Activated CD8-positive, alpha-beta memory T cell treated with anti-CD3 and anti-CD28 coated beads for 48 hours (primary cell): ENCODE measurements around the gene PTPN7.
"Not testable (repeated sequence)": the region's sequence is repeated elsewhere in the genome, so short reads cannot be mapped to it uniquely, and the experiment has no call there.

Experiments used
- DNase-seq, 3 experiments: peaks; one replicate each; pipeline ENCODE4 v3.0.0-alpha.2; 2020; ENCODE audit warnings: low read depth in 2 of 3, low spot score in 2 of 3

The PTPN7 gene

DNA sequence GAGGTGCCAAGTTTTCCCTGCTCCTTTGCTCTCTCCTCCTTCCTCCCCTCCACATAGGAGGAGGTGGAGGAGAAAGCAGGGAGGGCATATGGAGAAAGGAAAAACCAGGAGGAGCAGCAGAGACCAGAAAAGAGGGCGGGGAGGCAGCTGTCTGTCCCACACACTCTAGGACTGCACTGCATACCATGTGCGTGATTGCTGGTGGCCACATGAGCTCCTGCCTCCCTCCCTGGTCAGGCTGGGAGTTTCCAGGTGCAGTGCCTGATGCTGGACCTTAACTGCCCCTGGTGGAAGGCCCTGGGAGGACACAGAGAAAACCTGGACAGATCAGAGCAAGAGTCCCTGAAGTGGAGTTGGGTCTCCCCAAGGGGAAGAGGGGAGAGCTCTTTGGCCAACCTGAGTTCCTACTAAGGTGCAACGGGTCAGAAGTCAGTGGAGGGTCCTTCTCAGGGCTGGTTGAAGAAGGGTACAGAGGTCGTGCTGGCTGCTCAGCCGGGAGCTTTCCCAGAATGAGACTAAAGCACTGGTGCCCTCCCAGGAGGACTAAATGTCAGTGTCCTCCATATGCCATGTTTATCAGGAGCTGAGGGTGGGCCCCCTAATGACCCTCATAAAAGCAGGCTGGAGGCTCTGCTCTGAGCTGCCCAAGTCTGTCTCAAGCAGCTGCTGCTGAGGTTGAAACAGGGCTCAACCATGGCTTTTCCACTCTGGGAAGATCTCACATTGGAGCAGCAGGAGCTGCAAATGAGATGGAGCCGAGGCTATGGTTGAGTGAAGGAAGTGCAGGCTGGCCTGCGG lies 29.7 kb upstream of the PTPN7 start:
- no peak for DNase-seq

DNA sequence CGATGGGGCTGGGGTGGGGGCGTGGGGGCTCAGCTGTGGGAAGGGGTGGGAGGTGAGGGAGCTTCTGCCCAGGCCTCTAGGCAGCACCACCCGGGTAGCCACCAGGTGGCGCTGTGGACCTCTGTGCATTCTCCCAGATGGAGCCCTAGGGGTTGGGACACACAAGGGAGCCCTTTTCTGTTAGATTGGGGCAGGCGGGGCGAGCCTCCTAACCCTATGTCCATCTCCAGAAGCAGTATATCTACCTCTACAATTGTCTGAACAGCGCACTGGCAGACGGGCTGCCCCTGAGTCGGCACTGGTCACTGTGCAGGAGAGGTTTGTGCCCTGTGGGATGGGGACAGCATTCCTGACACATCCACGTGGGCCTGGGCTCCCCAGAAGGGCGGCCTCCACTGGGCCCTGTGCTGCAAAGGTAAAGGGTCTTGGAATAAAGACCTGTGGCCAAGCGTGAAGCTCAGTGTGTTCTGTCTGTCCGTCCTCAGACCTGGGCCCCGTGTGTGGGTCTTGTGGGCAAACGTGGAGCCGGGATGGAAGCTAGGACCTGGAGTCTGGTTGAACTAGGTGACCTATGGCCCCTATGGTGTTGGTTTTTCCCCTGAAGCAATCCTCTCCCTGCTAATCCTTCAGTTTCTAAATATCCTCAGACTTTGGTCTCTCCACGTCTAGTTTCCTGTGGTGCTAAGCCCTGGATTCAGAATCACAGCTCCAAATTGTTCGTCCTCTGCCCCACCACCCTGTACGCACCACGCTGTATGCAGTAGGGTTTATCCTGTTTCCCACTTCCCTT lies 28.8 kb upstream of the PTPN7 start:
- DNase-seq = peak; percentile 47 to 85 (median 79)

DNA sequence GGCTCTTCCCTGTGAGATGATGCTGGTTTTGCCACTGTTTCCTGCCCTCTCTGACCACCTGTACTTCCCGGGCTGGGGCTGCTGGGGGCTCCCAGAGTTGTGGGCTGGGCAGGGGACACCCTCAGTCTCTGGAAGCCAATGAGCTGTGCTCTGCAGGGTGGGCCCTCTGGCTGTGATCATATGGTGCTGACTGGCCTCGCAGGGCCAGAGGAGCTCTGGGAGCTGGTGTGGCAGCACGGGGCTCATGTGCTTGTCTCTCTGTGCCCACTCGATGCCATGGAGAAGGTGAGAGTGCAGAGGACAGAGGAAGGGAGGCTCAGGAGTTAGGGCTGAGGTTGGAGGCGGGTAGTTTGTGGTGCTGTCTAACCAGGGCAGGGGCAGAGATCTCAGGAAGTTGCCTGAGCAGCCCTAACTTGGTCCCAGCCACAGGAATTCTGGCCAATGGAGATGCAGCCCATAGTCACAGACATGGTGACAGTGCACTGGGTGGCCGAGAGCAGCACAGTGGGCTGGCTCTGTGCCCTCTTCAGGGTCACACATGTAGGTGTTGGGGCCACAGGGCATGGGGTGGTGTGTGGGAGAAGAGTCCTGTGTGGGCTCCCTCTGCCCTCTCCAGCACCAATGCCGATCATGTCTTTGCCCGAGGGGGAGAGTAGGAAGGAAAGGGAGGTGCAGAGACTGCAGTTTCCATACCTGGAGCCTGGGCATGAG lies 27.4 kb upstream of the PTPN7 start:
- no peak for DNase-seq

DNA sequence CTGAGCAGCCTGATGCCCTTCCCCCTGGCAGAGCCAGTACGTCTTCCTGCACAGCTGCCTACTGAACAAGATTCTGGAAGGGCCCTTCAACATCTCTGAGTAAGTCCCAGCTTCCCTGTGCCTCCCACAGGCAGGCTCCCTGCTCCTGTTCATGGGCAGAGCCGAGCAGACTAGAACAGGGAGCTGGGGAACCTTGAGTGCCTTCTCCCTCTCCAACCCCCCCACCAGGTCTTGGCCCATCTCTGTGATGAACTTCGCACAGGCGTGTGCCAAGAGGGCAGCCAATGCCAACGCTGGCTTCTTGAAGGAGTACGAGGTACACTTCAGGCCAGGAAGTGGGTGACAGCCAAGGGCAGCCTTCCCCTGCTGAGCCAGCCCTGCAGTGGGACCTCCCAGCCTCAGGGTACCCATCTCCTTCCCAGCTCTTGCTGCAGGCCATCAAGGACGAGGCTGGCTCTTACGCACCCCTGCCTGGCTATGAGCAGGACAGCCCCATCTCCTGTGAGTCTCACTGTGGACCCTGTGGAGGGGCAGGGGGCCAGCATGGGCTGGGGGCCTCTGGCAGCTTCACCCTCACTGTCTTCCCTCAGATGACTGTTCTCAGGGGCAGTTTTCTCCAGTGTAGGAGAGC lies 26.8 kb upstream of the PTPN7 start:
- DNase-seq = no peak

DNA sequence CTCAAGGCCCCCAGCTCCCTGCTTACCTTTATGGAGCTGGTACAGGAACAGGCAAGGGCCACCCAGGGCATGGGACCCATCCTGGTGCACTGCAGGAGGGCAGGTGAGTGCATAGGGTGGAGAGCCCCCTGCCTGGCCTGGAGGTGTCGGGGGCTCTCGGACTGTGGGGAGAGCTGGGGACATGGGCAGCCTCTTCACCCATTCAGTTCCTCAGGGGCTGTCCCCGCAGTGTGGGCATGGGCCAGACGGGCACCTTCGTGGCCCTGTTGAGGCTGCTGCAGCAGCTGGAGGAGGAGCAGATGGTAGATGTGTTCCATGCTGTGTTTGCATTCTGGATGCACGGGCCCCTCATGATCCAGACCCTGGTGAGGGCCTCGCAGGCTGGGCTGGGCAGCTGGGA lies 25.9 kb upstream of the PTPN7 start:
- no peak for DNase-seq

DNA sequence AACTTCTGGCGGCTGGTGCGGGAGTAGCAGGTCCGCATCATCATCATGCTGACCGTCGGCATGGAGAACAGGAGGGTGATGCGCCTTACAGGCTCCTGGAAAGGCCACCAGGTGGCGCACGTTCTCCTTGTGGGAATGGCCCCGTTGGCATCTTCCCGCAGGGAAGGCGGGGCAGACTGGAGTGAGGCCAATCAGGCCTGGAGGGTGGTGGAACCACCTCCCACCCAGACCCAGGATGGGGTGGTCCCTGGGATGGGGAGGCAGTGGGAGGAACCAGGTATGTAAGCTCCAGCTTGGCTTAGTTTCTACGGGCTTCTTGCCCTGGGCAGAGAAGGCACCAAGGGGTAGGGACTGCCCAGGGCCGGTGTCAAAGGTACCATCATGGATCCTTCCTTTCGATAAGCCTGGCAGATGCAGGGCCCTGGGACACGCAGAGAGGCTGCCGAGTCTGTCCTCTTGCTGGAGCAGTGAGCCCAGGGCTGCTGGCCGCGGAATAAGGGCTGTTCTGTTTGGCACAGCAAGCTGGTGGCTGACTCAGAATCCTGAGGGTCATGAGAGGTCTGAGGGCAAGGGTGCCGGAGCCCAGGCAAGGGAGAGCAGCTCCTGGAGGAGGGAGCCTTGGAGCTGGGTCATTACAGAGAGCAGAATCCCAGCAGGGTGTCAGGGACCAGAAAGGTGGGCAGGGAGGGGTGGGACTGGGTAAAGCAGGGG lies 24.5 kb upstream of the PTPN7 start:
- peak in 2 of 3 experiments; percentile 55 to 59 for DNase-seq

DNA sequence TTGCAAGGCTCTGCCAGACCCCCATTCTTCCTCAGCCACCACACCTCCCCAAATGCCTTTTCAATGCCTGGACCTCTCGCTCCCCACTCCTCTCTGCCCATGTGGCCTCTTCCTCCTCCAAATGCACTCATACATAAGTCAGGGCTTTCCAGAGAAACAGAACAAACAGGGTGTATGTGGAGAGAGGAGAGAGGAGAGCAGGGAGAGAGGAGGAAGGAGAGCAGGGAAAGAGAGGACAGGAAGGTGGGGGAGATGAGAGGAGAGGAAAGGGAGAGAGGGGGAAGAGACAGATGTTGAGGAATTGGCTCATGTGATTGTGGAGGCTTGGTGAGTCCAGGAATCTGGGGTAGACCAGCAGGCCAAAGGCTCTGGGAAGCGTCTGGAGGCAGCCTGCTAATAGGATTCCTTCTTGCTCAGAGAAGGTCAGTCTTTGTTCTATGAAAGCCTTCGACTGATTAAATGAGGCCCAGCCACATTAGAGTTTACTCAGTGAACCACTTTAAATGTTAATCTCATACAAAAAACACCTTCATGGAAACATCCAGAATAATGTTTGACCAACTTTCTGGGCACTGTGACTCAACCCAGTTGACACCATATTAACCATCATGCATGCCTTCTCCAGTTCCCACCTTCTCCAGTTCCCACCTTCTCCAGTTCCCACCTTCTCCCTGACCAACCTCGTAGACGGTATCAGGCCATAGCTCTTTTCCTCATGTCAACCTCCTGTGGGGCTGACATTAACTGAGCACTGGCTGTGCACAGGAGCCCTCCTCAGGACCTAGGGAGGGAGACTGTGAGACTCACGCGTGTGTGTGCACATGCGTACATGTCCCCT lies 21.9 kb upstream of the PTPN7 start:
- DNase-seq = no peak

DNA sequence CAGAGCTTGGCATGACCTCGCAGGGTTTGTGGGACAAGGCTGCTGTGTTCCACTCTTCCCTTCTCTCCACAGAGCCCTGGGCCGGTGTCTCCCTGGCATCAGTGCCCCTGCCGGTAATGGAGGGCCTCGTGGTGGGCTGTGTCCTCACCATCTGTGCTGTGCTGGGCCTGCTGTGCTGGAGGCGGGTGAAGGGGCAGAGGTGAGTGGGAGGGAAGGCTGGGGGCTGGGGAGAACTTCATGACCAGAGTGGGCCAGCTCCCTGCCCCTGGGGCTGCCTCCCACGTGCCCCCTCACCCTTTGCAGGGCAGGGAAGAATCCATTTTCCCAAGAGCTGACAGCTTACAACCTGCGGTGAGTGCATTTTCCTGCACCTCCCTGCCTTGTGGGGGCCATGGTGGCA lies 21.2 kb upstream of the PTPN7 start:
- DNase-seq = no peak

DNA sequence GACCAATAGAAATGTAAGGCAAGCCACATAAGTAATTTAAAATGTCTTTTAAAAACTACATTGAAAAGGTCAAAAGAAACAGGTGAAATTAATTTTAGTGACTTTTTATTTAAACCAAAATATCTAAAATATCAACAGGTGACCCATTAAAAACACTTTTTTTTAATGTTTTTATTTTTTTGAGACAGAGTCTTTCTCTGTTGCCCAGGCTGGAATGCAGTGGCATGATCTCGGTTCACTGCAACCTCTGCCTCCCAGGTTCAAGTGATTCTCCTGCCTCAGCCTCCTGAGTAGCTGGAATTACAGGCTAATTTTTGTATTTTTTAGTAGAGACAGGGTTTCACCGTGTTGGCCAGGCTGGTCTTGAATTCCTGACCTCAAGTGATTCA lies 20.3 kb upstream of the PTPN7 start:
- not testable (repeated sequence) for DNase-seq

DNA sequence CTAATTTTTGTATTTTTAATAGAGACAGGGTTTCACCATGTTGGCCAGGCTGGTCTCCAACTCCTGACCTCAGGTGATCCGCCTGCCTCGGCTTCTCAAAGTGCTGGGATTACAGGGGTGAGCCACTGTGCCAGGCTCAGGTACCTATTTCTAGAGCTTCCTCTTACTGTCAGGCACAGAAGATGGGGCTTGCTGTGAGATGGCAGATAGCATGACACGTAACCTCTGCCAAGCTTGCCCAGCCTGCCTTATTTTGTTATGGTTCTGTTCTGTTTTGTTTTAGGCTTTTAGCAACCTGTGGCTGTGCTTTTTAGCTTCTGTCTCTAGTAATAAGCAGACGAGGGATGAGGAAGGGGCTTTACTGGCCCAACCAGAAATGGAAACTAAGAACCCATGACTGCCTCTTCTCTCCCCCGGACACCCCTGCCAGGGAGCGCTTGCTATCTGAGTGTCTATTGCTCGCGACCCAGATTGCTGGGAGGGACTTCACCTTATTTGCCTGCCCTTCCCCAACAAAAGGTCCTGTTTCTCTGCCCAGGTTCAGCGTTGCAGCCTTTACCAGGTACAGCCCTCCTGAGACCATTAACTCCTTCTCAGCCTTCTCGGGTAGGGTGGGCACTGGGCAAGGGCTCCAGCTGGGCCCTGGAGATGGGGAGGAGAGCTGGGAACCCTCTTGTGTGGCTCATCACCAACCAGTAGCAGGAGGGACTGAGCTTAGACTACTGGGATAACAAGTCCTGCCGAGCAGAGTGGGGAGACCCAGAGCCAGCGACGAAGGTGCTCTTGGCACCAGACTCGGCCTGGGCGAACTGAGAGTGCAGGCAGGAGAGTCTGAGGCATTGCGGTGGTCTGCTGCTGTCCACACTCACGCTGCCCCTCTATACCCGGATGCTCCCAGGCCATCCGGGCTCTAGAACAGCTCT lies 19.7 kb upstream of the PTPN7 start:
- DNase-seq = no peak

DNA sequence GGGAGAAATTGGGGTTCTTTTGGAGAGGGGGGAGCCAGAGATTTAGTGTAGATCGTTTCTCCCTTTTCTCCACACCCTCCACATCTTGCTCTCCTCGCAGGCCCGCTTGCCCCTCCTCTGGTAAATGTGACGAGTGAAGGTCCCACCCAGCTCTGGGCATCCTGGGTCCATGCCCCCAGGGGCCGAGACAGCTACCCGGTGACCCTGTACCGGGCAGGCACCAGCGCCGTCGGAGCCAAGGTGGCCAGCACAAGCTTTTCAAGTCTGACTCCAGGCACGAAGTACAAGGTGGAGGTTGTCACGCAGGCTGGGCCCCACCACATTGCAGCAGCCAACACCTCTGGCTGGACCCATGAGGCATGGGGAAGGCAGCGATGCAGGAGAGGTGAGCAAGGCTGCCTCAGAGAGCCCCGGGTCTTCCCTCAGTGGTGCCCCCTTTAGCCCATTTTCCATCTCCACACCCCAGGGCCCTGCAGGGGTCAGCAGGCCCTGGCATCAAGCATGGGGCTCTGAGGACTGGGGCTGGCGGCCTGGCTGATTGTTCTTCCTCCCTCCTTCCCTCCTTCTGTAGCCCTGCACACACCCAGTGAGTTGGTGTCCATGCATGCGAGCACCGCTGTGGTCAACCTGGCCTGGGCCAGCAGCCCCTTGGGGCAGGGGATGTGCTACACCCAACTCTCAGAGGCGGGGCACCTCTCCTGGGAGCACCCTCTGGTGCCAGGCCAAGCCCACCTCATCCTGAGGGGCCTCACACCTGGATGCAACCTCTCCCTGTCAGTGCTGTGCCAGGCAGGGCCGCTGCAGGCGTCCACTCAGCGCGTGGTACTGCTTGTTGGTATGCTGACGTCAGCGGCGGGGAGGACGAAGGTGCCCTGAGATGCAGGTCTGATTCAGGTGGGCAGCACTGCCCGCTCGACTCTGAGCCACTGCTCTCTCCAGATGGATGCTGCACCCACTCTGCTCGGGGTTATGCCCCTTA lies 16.8 kb upstream of the PTPN7 start:
- no peak for DNase-seq

DNA sequence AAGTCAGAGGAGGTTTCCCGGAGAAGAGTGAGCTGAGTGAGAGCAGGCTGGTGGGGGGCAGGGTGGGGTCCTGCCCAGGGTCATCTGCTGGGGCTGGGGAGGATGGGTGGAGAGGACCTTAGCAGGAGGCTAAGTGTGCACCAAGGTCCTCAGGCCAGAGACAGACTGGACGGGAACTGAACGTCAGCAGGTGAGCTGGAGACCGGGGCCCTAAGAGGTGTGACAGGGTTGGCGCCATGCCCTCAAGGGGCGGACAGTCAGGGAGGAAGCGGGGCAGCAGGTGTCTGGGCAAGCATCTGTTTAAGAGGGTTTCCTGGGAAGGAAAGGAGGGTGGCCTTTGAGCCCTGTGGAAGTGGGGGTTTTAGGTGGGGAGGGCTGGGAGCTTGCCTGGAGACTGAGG lies 13.6 kb upstream of the PTPN7 start:
- DNase-seq = no peak

DNA sequence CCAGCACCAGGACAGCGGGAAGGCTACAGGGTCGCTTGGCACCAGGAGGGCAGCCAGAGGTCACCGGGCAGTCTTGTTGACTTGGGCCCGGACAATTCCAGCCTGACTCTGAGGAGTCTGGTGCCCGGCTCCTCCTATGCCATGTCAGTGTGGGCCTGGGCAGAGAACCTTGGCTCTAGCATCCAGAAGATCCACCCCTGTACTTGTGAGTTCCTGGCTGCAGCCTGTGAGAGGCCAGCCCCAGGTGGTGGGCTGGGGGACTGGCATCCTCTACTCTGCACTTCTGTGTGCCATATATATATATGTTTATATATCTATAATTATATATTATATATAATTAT lies 11.6 kb upstream of the PTPN7 start:
- DNase-seq = no peak

DNA sequence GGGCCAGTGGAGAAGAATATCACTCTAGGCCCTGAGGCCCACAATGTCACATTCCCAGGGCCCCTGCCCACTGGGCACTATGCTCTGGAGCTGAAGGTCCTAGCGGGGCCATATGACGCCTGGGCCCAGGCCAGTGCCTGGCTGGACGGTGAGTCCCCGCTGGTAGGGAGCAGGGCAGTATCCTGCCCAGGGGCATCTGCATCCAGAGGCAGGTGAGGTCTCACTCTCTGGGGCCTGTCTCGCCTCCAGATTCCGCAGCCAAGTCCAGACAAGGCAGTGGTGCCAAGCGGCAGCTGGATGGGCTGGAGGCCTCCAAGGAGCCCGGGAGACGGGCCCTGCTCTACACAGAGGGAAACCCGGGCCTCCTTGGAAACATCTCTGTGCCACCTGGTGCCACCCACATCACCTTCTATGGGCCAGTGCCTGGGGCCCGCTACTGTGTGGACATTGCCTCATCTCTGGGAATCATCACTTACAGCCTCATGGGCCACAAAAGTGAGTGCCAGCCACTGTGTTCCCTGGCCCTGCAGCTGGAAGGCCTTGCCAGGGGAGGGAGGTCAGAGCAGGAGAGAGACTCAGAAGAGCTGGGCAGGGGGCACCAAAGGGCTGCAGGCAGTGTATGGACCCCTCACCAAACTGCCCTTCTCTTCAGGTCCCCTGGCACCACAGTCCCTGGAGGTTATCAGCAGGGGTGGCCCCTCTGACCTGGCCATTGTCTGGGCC lies 11.1 kb upstream of the PTPN7 start:
- DNase-seq = no peak

DNA sequence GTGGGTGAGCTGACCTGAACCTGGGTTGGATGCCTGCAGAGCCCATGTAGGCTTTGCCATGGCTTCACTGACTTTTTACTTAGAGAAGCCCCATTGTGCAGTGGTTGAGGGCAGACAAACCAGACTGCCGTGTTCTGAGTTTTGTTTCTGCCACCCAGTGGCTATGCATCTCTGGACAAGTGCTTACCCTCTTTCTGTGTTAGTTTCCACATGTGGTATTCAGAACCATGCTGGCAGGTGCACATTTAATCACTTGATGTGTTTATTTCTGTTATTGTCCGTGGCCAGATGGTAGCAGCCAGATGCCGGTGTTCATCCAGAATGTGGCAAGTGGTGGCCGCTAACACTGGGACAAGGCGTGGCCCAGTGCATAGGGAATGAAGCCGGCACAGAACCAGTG lies 10.3 kb upstream of the PTPN7 start:
- no peak for DNase-seq

DNA sequence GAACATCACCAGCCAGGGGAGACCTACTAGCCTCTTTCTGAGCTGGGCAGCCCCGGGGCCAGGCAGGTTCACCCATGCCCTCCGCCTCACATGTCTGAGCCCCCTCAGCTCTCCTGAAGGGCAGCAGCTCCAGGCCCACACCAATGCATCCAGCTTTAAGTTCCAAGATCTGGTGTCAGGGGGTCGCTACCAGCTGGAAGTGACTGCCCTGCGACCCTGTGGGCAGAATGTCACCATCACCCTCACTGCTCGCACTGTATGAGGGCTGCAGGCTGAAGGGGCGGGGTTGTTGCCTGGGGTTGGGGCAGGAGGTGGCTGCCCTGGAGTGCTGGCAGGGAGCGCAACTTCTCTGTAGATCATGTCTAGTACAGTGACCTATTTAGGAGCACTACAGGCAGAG lies 8.5 kb upstream of the PTPN7 start:
- DNase-seq = no peak

DNA sequence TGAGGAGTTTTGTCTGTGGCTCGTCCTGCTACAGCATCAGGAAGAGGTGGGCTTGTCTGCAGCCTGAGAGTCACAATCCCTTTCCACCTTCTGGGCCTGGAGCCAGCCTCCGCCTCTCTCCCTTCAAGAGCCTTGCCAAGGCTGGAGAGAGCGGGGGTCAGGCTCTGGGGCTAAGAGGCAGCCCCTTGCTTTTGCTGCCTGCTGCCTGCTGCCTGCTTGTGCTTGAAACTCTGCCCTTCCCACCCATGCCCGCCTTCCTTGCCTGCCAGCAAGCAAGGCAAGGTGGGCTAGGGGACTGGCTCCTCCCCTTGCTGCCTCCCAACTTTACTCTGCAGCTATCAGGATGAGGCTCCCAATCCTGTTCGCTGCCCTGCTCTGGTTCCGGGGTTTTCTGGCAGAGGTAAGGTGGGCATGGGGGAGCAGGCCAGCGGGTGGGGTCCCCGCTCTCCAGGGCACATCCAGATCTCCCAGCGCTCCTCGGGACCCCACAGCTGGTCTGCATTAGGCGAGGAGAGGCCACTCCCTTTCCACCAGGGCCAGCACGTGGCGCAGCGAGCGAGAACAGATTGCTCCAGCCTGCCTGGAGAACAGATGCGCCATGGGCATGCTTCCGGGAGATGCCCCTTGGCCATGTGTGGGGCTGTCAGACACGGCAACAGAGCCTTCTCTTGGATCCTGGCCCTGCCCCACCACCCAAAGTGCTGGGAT lies 7.5 kb upstream of the PTPN7 start:
- no peak for DNase-seq
